Right ventricle myocardium inferior (tissue), 1 donor: ENCODE results near the gene COL23A1. TPM values are rescaled to one million over a fixed set of nuclear protein-coding genes. Genes with fewer than 3 reads are reported as not detected.

Experiments used
- ATAC-seq: fragments of 200-7000 bp; cut with Tn5 transposase; one replicate; pipeline ENCODE4 v1.9.1; 2020; ENCODE audit warnings: mild to moderate bottlenecking, moderate library complexity
- DNase-seq: peaks from one replicate; pipeline ENCODE4 v3.0.0; 2021; ENCODE audit errors: missing footprints
- intact Hi-C: fragments of 100-400 bp; cut with DNase I; formaldehyde crosslinking; loops from one replicate; pipeline ENCODE4 v1.11.0; 2022
- total RNA-seq: library from RNA; stranded (reverse); fragmentation: NEBNext Ultra II Directional; extraction: Animal tissue kit (Norgen Biotek cat#: 25700); gene quantifications from one replicate; pipeline ENCODE4 v1.2.1, GENCODE V29; 2021
- donor health status: DM: no; HTN: yes; CAD: no; lungs with severe emphysema.

The COL23A1 gene
- total RNA-seq, 1 donor from 2014 or later: 22.5 TPM

DNA sequence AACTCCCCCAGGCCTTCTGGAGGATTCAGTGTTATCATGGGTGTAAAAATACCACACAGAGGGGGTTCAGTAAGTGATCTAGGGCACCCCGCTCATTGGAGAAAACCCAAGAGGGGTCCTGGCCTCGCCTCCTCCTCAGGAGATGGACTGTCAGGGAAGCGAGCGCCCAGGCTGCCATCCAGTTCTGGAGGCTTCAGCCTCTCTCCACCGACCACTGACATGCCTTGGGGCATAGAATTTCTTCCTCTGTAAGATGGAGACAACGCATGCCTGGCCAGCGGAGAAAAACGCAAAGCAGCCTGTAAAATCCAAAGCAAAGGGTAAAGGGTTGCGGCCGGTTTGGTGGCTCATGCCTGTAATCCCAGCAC lies 165.4 kb downstream of the COL23A1 start:
- intact Hi-C loops: no loop called here
- DNase-seq: no peak
- ATAC-seq: no peak

- intact Hi-C loops: no loop called here
- DNase-seq: no peak
- no peak for ATAC-seq
Measured at GRCh38 chr5:178423901-178424809, 166.0 kb downstream of the COL23A1 start.

DNA sequence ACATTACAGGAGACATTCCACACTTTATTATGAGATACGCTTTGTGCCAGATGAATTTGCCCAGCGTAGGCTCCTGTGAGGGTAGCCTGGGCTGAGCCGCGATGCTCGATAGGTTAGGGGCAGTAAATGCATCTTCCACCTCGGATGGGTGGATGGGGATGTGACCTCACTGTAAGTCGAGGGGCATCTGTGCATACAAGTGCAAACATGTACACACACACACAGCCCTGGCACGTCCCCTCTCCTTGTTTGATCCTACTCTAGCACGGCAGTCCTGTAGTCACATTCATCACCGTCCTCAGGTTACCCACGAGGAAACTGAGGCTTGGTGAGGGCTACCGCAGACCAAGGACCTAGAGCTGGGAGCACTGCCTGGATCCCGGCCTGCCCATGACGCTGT lies 166.8 kb downstream of the COL23A1 start:
- peak; percentile 36 for ATAC-seq
- no peak for DNase-seq
- intact Hi-C loops: no loop called here

- ATAC-seq: peak; percentile 53
- intact Hi-C loops: no loop called here
- DNase-seq: no peak
Measured at GRCh38 chr5:178422400-178422775, 167.8 kb downstream of the COL23A1 start.

DNA sequence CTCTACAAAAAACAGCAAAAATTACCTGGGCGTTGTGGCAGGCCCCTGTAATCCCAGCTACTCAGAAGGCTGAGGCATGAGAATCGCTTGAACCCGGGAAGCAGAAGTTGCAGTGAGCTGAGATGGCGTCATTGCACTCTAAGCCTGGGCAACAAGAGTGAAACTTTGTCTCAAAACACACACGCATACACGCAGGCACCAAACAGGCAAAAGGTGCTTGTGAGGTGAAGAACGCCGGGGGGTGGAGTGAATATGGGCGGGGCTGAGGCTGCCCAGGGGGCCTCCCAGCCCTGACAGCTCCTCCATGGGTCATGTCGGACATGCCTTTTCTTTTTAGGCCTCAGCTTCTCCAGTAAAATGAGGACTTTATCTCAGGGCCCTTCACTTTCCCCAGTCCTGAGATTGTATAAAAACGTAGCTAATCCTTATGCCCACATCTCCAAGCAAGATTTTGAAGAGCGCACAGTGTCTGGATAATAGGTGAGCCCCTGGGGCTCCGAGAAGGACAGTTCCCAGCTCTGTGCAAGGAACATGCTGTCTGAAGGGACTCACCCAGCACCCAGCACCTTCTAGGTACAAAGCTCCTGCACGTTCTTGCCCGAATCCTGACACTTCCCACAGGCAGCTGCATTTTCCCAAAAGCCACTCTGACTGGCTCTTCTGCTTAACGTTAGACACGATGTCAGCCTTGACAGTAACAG lies 168.3 kb downstream of the COL23A1 start:
- intact Hi-C loops: no loop called here
- ATAC-seq: peak; percentile 27

DNA sequence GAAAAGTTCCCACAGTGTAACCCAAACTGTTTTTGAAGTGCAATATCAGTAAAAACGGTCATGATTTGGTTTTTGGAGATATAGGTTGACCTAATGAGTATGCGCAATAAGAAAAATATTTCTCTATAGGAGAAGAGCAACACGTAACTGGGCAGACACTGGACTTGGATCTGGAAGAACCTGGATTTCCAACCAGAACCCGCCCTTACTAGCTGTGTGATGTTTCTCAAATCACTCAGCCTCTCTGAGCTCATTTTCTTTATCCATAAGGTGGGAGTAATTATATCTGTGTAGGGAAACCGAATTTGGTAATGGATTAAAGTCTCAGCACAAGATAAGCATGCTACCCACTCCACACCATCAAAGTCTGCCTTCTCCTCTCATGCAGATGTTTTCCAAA lies 169.1 kb downstream of the COL23A1 start:
- ATAC-seq: no peak
- DNase-seq: no peak
- intact Hi-C loops: no loop called here

More for the DNA sequence above, 168.3 kb downstream of the COL23A1 start:
- no peak for DNase-seq

DNA sequence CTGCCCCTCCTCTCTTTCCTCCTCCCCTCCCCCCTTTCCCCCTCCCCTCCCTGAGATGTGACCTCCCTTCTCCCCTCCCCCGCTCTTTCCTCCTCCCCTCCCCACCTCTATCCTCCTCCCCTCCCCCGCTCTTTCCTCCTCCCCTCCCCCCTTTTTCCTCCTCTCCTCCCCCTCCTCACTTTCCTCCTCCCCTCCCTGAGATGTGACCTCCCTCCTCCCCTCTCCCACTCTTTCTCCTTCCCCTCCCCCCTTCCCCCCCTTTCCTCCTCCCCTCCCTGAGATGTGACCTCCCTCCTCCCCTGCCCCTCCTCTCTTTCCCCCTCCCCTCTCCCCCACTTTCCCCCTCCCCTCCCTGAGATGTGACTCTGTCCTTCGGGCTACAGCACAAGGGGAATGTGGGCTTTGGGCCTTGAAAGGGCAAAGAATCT lies 169.8 kb downstream of the COL23A1 start:
- intact Hi-C loops: no loop called here
- DNase-seq: no peak
- no peak for ATAC-seq

DNA sequence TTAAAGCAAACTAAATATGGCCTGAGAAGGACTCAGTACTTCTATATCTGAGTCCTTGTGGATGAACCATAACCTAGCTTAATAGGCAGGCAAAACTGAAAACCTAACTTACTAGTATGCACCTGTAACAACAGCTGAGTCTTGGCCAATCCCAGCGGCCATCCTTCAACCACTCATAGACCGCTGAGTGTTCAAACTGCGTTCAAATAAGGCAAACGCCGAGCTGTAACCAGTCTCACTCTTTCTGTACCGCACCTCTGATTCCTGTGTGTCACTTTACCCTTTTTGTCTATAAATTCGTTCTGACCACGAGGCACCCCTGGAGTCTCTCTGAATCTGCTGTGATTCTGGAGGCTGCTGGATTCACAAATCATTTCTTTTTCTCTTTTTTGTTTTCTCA lies 170.5 kb downstream of the COL23A1 start:
- DNase-seq (no peak), ATAC-seq (no peak)
- intact Hi-C loops: no loop called here

GRCh38 chr5:178419196-178419595 lies 171.0 kb downstream of the COL23A1 start:
- DNase-seq: no peak
- intact Hi-C loops: no loop called here
- no peak for ATAC-seq

DNA sequence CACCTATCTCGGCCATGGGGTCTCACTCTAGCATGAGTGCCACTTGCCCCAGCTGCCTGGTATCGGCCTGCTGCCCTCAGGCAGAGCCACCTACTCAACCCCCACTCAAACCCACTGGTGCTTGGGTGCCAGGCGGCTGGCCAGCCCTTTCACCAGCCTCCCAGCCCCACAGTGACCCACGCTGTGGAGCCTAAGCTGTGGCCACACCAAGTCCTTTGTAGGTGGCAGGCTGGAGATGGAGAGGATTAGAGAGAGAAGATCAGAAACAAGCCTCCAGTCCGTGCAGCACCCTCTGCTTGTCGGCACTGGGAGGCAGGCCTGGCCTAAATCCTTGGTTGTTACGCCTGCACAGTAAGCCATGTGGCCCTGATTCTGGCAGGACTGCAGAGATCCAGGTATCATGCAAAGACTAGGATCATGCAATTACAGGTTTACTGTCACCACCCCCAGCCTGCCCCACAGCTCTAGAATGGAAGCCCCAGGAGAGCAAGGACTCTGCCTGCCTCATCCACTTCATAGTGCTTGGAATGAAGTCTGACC lies 171.7 kb downstream of the COL23A1 start:
- DNase-seq: no peak
- intact Hi-C loops: no loop called here

DNA sequence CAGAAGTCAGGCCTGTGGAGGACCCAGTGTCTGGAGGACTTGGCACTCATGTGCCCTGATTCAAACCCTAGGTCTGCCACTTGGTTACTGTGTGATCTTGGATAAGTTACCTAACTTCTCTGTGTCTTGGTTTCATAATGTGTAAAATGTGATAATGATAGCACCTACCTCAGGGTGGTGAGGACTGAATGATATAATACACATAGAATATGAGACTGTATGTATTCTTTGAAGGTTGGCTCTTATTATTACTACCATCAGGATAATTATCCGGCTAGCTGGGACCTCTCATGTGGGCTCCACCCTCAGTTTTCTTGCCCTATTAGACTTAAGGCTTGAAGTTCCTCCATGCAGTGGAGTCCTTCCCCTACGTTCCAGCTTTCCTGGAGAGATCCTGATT lies 172.2 kb downstream of the COL23A1 start:
- DNase-seq (no peak), ATAC-seq (no peak)
- intact Hi-C loops: no loop called here

More for the DNA sequence above, 171.7 kb downstream of the COL23A1 start:
- no peak for ATAC-seq

DNA sequence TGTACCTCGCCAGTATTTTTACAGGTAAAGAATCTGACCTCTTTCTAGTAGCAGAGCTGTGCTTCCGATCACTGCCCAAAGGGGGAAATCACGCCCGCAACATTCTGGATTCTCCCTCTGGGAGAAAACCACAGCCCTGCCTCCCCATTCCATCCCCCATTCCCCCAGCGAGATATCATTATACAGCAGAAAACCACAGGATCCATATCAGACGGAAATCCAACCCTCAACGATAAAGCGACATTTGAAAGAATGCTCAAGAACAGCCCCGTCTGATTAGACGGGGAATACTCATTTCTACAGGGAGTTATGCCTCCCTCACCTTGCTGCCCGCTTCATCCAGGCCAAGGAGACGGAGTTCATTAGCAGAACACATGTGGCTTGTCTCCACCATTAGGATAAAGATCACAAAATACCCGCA lies 172.8 kb downstream of the COL23A1 start:
- intact Hi-C loops: no loop called here
- no peak for DNase-seq
- ATAC-seq: no peak

- ATAC-seq: no peak
- intact Hi-C loops: no loop called here
- DNase-seq: no peak
Measured at GRCh38 chr5:178416919-178417318, 173.3 kb downstream of the COL23A1 start.

- intact Hi-C loops: no loop called here
- DNase-seq: no peak
- no peak for ATAC-seq
Measured at GRCh38 chr5:178416206-178416882, 173.8 kb downstream of the COL23A1 start.

DNA sequence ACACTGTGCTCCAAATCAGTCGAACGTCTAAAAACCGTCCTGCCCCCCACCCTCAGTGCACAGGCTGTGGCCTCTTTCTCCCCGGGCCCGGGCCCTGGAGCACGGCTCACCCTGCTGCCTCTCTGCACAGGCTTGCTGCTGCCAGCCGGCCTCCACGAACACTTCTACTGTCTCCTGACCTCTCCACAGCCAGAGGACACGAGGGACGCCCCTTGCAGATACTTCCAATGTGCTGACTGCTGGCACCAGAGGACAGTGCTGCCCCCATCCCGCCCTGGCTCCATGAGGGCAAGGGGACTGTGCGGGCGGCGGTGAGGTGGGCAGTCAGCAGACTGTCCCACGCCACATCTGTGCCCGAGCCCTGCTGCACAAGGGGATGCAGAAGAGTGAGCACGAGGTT lies 174.8 kb downstream of the COL23A1 start:
- DNase-seq: peak; percentile 33
- intact Hi-C loops: no loop called here
- no peak for ATAC-seq

DNA sequence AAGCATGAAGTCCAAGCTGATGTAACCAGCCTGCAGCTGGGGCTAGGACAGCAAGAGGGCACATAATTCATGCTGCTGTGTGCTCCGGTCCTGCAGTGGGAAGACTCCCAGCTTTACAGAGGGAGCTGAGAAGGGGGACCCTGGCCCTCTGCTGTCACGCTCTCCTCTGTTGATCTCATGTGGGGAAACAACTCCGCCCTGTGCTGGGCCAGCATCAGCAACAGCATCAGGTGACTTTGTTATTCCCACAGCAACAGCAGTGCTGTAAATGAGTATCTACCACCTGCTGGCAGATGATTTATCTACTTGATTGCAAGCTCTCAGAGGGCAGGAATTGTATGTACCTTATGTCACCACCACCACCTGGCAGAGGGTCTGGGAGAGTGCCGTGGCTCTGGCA lies 176.2 kb downstream of the COL23A1 start:
- intact Hi-C loops: no loop called here
- no peak for ATAC-seq
- DNase-seq: peak; percentile 32

DNA sequence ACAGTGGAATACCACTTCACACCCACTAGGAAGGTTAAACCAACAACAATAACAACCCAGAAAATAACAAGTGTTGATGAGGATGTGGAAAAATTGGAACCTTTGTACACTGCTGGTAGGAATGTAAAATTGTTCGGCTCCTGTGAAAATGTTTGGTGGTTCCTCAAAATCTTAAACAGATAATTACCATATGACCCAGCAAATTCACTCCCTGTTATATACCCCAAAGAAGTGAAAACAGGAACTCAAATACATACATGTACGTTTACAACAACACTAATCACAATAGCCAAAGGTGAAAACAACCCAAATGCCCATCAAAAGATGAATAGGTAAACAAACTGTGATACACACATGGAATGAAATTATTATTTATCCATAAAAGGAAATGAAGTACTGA lies 179.1 kb downstream of the COL23A1 start:
- DNase-seq: no peak

GRCh38 chr5:178407646-178408045 lies 182.5 kb downstream of the COL23A1 start:
- ATAC-seq (no peak), DNase-seq (no peak)
- intact Hi-C loops: no loop called here

More for the DNA sequence above, 179.1 kb downstream of the COL23A1 start:
- intact Hi-C loops: no loop called here
- no peak for ATAC-seq

DNA sequence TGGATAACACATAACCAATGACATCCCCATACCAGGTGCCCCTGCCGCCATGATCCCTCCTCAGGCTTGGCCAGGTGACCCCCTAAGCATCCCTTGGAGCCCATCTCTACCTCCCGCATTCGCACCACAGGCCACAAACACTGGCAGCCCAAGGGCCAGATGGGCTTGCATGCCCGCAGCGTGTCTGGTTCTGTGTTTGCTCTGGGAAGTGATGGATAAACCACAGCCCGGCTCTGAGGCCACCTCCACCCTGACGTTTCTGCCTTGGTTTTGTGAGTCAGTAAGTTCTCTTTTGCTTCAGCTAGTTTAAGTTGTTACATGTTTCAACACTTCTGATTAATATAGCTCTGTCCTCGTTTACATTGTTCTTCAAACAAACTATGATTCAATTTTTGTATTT lies 185.2 kb downstream of the COL23A1 start:
- ATAC-seq: no peak
- DNase-seq: no peak
- intact Hi-C loops: no loop called here
